Dendritic cell treated with granulocyte-macrophage colony-stimulating factor and Interleukin-4, amounts not matched to agents 40 ng/mL and 50 ng/mL, for 4 days (primary cell): ENCODE measurements around the gene RYK.
"Not testable (repeated sequence)": the region's sequence is repeated elsewhere in the genome, so short reads cannot be mapped to it uniquely, and the experiment has no call there.

Experiments used
- H3K27ac Mint-ChIP-seq: one replicate; pipeline ENCODE4 v1.8.0; 2022; ENCODE audit warnings: mild to moderate bottlenecking, mixed read lengths
- H3K27me3 Mint-ChIP-seq: one replicate; pipeline ENCODE4 v1.8.0; 2022; ENCODE audit warnings: mild to moderate bottlenecking, mixed read lengths
- H3K36me3 Mint-ChIP-seq: one replicate; pipeline ENCODE4 v1.8.0; 2022; ENCODE audit warnings: low read depth, mixed read lengths
- H3K4me1 Mint-ChIP-seq: one replicate; pipeline ENCODE4 v1.8.0; 2022; ENCODE audit warnings: low read depth, mixed read lengths
- H3K4me3 Mint-ChIP-seq: one replicate; pipeline ENCODE4 v1.8.0; 2022; ENCODE audit warnings: mild to moderate bottlenecking, moderate library complexity, mixed read lengths
- H3K9me3 Mint-ChIP-seq: one replicate; pipeline ENCODE4 v1.8.0; 2022; ENCODE audit warnings: mixed read lengths
- intact Hi-C: fragments of 100-400 bp; cut with micrococcal nuclease; formaldehyde crosslinking; loops from one replicate; pipeline ENCODE4 v1.15.0; 2022

Gene RYK

DNA sequence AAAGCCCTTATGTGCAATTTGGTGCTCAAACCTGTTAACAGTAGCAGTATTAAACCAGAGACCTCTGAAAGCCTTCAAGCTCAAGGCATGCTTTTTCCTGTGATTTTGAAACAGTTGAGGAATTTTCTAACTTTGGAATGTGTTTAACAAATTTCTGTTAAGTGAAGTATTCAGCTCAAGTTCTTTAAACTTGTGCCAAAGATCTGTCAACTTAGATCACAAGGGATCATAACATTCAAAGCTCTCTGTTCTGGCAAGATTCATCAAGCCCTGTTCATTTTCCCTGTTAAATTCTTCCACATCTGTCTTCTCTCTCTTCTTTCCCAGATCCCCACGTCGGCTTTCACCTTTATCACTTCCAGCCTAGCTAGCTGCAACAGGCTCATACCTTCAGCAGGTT is 28.8 kb upstream of the RYK start:
- Mint-ChIP-seq H3K9me3 (no peaks in the 10 kb centered on the region), H3K4me1 (peaks cover 11% of the 10 kb centered on the region), H3K4me3 (no peak overlapping the region), H3K36me3 (no peaks in the 10 kb centered on the region), H3K27ac (no peak overlapping the region), H3K27me3 (peaks cover 18% of the 10 kb centered on the region)
- intact Hi-C loops = no loop called here

DNA sequence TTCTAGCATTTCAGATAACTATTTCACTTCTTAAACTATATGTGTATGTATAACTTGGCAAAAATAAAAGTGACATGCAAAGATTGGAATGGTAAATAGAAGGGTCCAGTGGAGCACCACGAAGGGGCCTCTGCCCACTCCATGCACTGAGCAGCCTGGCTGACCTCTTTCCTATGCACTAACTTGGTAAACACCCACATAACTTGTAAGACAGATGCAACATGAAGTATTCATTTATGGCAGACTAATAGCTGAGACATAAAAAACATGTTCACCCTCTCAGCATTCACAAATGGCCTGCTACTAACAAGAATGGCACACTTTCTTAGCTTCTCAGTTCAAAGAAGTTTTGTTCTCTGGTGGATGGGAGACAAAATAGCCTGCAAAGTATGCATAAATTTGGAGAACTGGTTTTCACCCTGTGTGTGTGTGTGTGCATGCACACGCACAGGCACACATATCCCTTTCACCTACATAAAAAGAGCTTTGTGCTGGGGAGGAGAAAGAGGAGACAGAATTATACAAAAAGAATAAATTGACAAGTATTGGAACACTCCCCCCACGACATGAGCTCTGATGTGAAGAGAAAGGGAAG is 26.5 kb upstream of the RYK start:
- Mint-ChIP-seq H3K9me3 (no peaks in the 10 kb centered on the region), H3K36me3 (no peaks in the 10 kb centered on the region), H3K4me3 (no peak overlapping the region), H3K27ac (no peak overlapping the region), H3K4me1 (peaks cover 11% of the 10 kb centered on the region), H3K27me3 (peaks cover 30% of the 10 kb centered on the region)
- intact Hi-C loops = no loop called here

DNA sequence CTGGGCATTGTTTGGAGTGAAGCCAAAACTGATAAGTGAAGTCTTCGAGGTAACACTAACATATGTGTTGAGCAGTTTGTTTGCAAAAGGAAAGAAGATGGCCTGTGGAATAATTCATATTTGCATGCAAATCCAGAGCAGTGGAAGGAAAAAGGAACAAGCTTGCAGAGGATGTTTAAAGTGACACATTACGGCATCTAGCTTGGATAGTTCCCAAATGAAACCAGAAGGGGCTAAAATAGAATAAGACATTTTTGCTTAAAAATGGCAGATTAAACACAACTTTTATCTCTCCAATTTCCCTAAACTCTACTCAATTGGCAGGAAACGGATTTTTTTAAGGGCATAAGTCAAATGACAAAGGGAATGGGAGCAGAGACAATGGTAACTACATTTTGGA is 25.4 kb upstream of the RYK start:
- no peaks in the 10 kb centered on the region for H3K9me3 Mint-ChIP-seq
- peaks cover 11% of the 10 kb centered on the region for H3K4me1 Mint-ChIP-seq
- H3K27me3 Mint-ChIP-seq = peaks cover 32% of the 10 kb centered on the region
- H3K4me3 Mint-ChIP-seq = no peak overlapping the region
- intact Hi-C loops = no loop called here
- no peaks in the 10 kb centered on the region for H3K36me3 Mint-ChIP-seq
- no peak overlapping the region for H3K27ac Mint-ChIP-seq

DNA sequence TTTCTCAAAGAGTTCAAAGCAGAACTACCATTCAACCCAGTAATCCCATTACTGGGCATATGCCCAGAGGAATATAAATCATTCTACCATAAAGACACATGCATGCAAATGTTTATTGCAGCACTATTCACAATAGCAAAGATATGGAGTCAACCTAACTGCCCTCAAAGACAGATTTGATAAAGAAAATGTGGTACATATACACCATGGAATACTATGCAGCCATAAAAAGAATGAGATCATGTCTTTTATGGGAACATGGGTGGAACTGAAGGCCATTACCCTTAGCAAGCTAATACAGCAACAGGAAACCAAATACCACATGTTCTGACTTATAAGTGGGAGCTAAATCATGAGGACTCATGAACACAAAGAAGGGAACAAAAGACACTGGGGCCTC is 24.5 kb upstream of the RYK start:
- intact Hi-C loops, H3K4me3 Mint-ChIP-seq, H3K27ac Mint-ChIP-seq, H3K9me3 Mint-ChIP-seq, H3K36me3 Mint-ChIP-seq: not testable (repeated sequence)
- H3K27me3 Mint-ChIP-seq = peaks cover 30% of the 10 kb centered on the region
- H3K4me1 Mint-ChIP-seq = peaks cover 11% of the 10 kb centered on the region

DNA sequence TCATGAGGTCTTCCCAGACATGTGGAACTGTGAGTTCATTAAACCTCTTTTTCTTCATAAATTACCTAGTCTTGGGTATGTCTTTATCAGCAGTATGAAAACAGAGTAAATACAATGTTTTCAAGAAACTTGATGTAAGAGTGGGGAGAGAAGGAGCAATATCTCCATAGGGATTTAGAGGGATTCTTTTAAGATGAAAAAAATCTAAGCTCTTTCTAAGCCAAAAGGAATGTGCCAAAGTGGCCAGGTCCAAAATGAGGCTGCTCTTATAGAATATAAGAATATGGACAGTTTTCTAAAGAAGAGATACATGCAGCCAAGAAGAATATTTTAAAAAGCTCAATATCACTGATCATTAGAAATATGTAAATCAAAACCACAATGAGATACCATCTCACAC is 23.9 kb upstream of the RYK start:
- intact Hi-C loops = no loop called here
- Mint-ChIP-seq H3K9me3 (no peaks in the 10 kb centered on the region), H3K27me3 (peaks cover 26% of the 10 kb centered on the region), H3K36me3 (no peaks in the 10 kb centered on the region), H3K27ac (no peak overlapping the region), H3K4me3 (no peak overlapping the region), H3K4me1 (peaks cover 11% of the 10 kb centered on the region)

DNA sequence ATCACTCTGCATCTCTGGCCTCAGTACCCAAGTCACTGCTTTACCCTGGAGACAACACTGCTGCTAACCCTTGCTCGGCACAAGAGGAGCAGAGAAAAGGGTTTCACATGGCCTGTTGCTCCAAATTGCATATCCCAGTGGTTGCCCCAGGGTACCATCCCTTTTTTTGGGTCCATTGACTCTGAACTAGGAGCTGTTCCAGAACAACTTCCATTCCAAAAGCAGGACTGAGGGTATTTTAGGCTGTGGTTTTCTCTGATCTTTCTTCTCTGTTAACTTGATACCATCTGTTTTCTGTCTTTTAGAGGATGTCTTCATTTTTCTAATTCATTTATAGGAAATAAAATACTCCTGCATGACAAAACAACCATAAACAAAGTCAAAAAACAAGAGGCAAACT is 17.3 kb upstream of the RYK start:
- Mint-ChIP-seq H3K9me3 (no peaks in the 10 kb centered on the region), H3K36me3 (no peaks in the 10 kb centered on the region), H3K4me1 (no peaks in the 10 kb centered on the region), H3K4me3 (no peak overlapping the region), H3K27me3 (peaks cover 33% of the 10 kb centered on the region), H3K27ac (no peak overlapping the region)
- intact Hi-C loops = no loop called here

DNA sequence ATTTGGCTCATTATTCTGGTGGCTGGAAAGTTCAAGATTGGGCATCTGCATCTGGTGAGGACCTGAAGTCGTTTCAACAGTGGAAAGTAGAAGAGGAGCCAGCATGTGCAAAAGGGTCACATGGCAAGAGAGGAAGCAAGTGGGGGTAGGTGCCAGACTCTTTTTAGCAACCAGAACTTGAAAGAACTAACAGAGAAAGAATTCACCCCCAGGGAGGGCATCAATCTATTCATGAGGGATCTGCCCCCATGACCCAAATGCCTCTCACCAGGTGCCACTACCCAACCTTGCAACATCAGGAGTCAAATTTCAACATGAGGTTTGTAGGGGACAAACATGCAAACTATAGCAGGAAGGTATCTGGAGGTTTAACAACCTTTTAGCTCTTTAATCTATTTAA is 10.3 kb upstream of the RYK start:
- intact Hi-C loops = no loop called here
- H3K36me3 Mint-ChIP-seq = no peaks in the 10 kb centered on the region
- H3K4me3 Mint-ChIP-seq = no peak overlapping the region
- peaks cover 26% of the 10 kb centered on the region for H3K4me1 Mint-ChIP-seq
- H3K27me3 Mint-ChIP-seq = peaks cover 35% of the 10 kb centered on the region
- H3K27ac Mint-ChIP-seq = no peak overlapping the region
- peaks cover 7% of the 10 kb centered on the region for H3K9me3 Mint-ChIP-seq

DNA sequence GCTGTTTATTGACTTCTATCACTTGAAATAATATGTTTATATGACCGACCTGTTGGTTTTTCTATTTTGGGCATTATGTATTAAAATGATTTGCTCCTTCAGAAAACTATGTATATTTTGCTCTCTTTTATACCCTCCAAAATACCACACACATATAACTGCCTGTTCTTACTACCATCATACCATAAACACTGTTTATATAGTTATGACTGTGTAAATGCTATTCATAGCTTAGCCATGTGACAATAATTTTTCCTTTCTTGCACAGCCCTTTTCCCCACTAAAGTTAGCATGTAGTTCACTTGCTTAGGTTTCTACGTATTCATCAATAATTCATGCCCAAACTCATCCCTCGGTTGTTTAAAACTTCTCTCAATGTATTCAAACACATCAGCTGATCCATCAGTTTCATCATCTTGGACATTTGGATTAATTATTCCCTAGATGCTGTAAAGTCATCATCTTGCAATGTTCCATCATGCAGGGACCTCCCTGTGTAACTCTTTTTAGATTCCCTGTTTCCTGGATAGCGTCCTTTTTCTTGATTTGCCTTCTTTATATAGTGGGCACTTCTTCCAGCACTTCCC is 8.2 kb upstream of the RYK start:
- H3K27ac Mint-ChIP-seq = no peak overlapping the region
- H3K4me1 Mint-ChIP-seq = peaks cover 42% of the 10 kb centered on the region
- H3K9me3 Mint-ChIP-seq = peaks cover 7% of the 10 kb centered on the region
- intact Hi-C loops = loop anchor here (10.0 kb wide), 1 partner anchor 1936 kb away; the partner anchor contains the start of gene MSL2
- H3K27me3 Mint-ChIP-seq = peaks cover 23% of the 10 kb centered on the region
- H3K36me3 Mint-ChIP-seq = no peaks in the 10 kb centered on the region
- no peak overlapping the region for H3K4me3 Mint-ChIP-seq

DNA sequence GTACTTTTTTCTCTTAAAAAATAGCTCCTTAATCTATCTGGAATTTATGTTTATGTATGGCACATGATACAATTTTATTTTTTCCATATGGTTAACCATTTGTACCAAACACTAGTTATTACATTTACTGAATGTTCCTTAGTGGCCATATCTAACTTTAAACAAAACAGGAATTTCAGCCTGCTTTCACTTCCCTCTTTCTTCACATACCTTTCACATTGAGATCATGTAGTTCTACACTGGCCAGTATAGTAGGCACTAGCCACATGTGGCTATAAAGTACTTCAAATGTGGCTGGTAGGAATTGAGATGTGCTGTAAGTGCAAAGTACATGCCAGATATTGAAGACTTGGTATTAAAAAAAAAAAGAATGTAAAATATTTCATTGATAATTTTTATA is 4.7 kb upstream of the RYK start:
- H3K27ac Mint-ChIP-seq = no peak overlapping the region
- intact Hi-C loops = loop anchor here (10.0 kb wide), 1 partner anchor 1939 kb away; the partner anchor contains the start of gene MSL2
- peaks cover 46% of the 10 kb centered on the region for H3K4me1 Mint-ChIP-seq
- no peak overlapping the region for H3K4me3 Mint-ChIP-seq
- peaks cover under 1% of the 10 kb centered on the region for H3K9me3 Mint-ChIP-seq
- no peaks in the 10 kb centered on the region for H3K36me3 Mint-ChIP-seq
- H3K27me3 Mint-ChIP-seq = peaks cover 21% of the 10 kb centered on the region

DNA sequence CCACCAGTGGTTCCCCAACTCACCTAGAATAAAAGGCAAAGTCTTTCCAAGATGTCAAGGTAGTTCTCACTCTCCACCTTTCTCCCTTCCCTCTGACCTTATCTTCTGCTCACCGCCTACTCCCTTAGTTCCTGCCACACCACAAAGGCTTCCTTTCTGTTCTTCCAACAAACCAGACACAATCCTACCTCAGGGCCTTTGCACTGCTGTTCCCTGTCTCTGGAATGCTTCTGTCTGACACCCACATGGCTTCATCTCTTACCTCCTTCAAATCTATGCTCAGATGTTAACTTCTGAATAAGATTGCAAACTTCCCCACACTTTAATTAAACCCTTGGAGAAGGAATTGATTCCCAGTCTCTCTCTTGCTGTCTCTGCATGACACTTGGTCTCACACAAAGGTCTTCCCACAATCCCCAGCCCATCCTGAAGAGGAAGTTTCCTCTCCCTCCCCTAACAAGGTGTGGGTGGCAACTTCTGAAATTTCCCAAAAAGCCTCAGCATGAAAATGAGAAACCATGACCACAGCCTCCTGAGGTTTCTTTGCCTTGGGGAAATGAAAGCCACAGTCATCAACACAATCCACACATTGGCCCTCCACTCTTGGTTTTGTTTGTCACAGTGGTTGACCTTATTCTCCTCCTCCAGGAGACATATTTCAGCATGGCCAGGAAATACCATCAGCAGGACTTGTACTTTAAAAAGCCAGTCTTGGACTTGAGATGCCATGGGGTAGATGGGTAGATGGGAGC is 3.0 kb upstream of the RYK start:
- intact Hi-C loops = loop anchor here (5.0 to 10.0 kb wide), 2 partner anchors 234 to 1941 kb away; partner anchors contain the start of genes ANAPC13, CEP63 and MSL2

DNA sequence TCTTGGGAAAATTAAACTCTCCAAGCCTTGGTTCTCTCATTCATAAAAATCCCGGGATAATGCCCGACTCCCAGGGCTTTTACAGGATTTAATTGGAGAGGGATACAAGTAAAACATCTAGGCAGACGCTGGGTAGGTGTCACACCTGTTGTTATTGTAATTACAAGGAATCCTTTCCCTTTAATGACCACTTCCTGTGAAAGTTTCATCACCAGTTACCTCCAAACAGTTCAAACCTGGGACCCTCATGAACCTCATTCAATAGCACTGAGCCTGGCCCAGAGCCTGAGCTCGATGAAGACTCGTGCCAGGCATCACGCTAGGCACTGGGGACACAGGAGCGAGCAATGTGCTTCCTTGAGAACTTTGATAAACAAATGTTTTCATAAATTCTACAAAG is 2.1 kb upstream of the RYK start:
- H3K36me3 Mint-ChIP-seq = peaks cover 6% of the 10 kb centered on the region
- H3K9me3 Mint-ChIP-seq = no peaks in the 10 kb centered on the region
- H3K27ac Mint-ChIP-seq = no peak overlapping the region
- no peak overlapping the region for H3K4me3 Mint-ChIP-seq
- peaks cover 68% of the 10 kb centered on the region for H3K4me1 Mint-ChIP-seq
- intact Hi-C loops = loop anchor here (5.0 to 10.0 kb wide), 2 partner anchors 235 to 1942 kb away; partner anchors contain the start of genes ANAPC13, CEP63 and MSL2
- H3K27me3 Mint-ChIP-seq = peaks cover 13% of the 10 kb centered on the region

More for the DNA sequence above, 3.0 kb upstream of the RYK start:
- Mint-ChIP-seq H3K9me3 (no peaks in the 10 kb centered on the region), H3K36me3 (peaks cover 6% of the 10 kb centered on the region), H3K4me3 (no peak overlapping the region), H3K27me3 (peaks cover 15% of the 10 kb centered on the region), H3K4me1 (peaks cover 60% of the 10 kb centered on the region), H3K27ac (peak overlapping the region; percentile 53)

DNA sequence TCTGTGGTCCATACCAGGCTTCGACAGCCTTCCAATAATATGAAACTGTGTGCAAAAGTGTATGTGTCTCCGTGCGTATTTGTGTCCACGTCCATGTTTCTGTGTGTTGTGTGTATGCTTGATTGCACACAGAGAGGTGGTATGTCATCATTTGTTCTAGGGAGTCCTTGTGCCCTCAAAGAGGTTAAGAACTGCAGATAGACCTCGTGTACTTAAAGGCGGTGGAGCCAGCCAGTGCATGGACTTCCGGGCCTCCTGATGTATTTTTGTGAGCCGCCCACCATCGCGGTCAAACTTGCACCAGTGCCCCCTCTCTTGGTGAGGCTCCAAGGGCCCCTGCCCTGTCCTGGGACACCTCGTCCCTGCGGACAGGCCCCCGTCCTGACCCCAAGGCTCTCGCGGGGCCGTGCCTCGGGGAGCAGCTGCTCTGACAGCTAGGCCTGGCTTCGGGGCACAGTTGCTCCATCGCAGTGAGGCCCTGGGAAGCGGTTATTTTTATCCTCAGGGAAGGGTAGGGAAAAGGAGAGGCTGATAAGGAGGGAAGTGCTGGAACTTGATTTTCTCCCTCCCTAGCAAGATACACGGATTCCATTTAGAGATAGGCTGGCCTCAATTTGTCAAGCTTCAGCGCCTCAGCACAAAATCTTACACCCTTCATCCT is 1.2 kb upstream of the RYK start:
- intact Hi-C loops = loop anchor here (5.0 to 10.0 kb wide), 2 partner anchors 235 to 1943 kb away; partner anchors contain the start of genes ANAPC13, CEP63 and MSL2
- Mint-ChIP-seq H3K4me1 (peaks cover 74% of the 10 kb centered on the region), H3K27me3 (peaks cover 6% of the 10 kb centered on the region), H3K27ac (peak overlapping the region; percentile 88), H3K36me3 (peaks cover 6% of the 10 kb centered on the region), H3K4me3 (peak overlapping the region; percentile 45), H3K9me3 (no peaks in the 10 kb centered on the region)

DNA sequence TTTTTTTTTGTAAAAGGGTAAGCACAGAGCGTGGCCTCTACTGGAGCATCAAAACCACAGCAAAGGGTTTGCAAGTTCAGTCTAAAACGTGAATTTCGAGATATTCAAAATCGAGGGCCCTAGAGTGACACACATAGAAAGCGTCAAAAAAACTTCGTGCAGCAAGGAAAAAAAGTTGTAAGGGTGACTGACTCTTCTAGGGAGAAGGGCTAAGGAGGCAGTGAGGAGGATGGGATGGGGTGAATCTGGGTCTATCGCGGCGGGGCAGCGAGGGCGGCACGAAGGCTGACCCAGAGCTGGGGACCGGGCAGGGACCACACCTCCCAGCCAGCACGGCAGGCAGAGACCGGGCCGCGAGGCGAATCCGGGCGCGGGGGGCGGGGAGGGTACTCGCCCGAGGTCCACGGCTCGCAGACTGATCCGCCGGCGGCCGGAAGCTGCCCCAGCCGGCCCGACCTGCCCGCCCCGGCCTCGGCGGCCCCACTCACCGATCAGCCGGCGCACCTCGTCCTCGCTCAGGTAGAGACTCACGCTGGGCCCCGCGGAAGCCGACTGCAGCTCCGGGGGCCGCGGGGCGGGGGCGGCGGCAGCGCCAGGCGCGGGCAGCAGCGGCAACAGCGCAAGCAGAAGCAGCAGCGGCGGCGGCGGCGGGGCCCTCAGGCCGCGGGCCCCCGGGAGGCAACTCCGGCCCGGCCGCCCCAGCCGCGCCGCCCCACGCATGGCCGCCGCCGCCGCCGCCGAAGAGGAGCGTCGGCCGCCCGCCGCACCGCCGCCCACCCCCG is 533 bp downstream of the RYK start:
- Mint-ChIP-seq H3K4me1 (peaks cover 79% of the 10 kb centered on the region), H3K9me3 (no peaks in the 10 kb centered on the region), H3K36me3 (peaks cover 11% of the 10 kb centered on the region), H3K27me3 (peaks cover 2% of the 10 kb centered on the region), H3K27ac (peak overlapping the region; percentile 75), H3K4me3 (peak overlapping the region; percentile 85)
- intact Hi-C loops = loop anchor here (5.0 to 10.0 kb wide), 2 partner anchors 237 to 1945 kb away; partner anchors contain the start of genes ANAPC13, CEP63 and MSL2
